GM12873 (cell line): Measurements from ENCODE around the gene ADISSP.

Experiments used
- TF ChIP-seq, protein P1 (sequence below): IDR thresholded peaks from 2 replicates; pipeline ENCODE4 v1.5.1; 2012; ENCODE audit warnings: low read depth, mild to moderate bottlenecking, moderate library complexity, low read length, control low read depth; ENCODE audit not compliant: insufficient read depth; ENCODE audit errors: missing control alignments

The ADISSP gene

DNA sequence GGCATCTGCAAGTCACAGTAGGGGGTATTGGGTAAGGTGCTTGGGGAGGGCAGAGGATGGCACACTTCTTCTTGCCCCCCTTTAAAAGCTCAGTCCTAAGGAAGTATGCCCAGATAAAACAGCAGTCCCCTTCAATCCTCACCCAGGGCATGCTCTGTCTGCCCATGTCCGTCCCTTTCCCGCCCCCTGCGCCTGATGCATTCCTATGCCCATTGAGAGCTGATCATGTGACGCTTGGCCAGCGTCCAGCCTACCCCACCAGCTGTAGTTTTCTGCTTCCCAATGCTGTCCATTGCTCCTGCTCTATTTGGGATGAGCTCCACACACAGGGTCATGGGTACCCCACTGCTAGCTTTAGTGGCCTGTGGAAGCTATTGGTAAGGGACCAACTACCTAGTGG is 63.5 kb downstream of the ADISSP start:
- TF ChIP-seq, protein P1, sequence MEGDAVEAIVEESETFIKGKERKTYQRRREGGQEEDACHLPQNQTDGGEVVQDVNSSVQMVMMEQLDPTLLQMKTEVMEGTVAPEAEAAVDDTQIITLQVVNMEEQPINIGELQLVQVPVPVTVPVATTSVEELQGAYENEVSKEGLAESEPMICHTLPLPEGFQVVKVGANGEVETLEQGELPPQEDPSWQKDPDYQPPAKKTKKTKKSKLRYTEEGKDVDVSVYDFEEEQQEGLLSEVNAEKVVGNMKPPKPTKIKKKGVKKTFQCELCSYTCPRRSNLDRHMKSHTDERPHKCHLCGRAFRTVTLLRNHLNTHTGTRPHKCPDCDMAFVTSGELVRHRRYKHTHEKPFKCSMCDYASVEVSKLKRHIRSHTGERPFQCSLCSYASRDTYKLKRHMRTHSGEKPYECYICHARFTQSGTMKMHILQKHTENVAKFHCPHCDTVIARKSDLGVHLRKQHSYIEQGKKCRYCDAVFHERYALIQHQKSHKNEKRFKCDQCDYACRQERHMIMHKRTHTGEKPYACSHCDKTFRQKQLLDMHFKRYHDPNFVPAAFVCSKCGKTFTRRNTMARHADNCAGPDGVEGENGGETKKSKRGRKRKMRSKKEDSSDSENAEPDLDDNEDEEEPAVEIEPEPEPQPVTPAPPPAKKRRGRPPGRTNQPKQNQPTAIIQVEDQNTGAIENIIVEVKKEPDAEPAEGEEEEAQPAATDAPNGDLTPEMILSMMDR, result no peak
